CD4-positive, alpha-beta T cell treated with Interferon alpha-2 for 1 hour (primary cell): ENCODE data around the gene UGT3A1.
"Not testable (repeated sequence)": the region's sequence is repeated elsewhere in the genome, so short reads cannot be mapped to it uniquely, and the experiment has no call there.

ENCODE experiments used
- DNase-seq, 2 donors: peaks; one replicate each; pipeline ENCODE4 v3.0.0-alpha.2; 2020 to 2022

The UGT3A1 gene, protein sequence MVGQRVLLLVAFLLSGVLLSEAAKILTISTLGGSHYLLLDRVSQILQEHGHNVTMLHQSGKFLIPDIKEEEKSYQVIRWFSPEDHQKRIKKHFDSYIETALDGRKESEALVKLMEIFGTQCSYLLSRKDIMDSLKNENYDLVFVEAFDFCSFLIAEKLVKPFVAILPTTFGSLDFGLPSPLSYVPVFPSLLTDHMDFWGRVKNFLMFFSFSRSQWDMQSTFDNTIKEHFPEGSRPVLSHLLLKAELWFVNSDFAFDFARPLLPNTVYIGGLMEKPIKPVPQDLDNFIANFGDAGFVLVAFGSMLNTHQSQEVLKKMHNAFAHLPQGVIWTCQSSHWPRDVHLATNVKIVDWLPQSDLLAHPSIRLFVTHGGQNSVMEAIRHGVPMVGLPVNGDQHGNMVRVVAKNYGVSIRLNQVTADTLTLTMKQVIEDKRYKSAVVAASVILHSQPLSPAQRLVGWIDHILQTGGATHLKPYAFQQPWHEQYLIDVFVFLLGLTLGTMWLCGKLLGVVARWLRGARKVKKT

GRCh38 chr5:35990941-35991611 lies at the start of gene UGT3A1:
Gene UGT3A1, minus strand, starts transcription at chr5:35991390. Its CDS starts 150 bp downstream, at chr5:35991240.
- no peak for DNase-seq

GRCh38 chr5:36035696-36036095 lies 44.5 kb upstream of the UGT3A1 start:
- DNase-seq = no peak

DNA sequence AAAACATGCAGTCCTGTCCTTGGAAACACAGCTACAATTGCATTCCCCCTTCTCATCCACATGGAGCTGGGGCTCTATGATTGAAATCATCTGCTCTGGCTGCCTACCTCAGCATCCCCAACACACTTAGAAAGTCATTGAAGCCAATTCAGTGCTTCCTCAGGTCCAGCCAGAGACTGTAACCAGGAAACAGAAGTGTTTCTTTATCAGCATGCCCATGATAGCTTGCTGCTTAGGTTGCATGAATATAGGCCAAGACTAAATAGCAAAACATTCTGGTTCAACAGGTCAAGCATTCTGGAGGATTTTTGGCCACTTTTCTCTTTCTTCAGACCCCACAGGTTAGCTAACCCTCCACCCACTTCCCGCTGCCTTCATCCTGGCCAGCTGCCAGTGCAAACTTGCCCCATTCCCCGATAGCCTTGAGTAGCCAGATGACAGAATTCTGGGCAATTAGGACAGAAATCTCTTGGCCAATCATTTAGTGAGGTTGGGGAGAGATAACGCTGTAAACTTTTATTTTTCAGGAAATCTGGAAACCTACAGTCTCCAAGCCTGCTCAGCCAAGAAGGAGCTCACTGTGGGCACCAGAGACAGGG lies 43.4 kb upstream of the UGT3A1 start:
- DNase-seq = not testable (repeated sequence)

DNA sequence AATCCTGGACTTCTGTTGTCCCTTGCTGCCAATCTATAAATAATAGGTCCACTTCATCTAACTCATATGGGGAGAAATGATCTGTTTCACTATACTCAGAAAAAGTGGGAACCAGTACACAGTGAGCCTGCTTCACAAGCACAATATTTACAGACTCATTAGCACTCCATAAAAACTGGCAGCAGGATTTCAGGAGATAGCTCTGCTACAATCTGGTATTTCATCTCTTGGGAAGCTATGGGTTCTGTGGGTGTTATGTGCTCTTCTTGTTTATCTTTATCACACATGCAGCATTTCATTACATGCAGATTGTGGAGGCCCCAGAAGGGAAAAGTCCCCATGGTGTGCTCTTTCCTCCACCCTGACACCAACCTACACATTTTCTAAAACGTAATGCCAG lies 42.3 kb upstream of the UGT3A1 start:
- no peak for DNase-seq

DNA sequence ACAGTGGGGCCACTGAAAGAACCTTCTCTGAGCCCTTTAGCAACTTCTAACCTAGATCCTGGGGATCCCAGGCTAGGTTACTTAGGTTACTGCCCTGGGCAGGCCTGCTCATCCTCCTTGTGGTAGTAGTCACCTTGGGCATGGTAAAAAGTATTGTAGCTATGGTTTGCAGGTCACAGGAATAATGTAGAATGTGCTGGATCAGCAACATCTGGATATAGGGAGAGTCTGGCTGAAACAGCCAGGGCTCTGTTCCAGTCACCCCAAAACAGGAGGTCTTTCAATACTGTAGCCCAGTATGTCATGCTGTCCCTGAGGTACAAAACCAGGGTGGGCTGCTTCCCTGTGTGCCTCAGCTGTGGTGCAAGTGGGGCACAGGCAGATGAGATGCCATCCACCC lies 41.9 kb upstream of the UGT3A1 start:
- DNase-seq = no peak

DNA sequence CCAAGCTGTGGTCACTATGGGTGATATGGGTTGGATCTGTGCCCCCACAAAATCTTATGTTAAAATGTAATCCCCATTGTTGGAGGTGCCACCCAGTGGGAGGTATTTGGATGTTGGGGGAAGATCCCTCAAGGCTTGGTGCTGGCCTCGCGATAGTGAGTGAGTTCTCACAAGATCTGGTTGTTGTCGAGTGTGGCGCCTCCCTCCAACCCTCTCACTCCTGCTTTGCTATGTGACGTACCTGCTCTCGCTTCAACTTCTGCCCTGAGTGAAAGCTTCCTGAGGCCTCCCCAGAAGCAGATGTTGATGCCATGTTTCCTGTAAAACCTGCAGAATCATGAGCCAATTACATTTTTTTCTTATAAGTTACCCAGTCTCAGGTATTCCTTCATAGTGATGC lies 40.0 kb upstream of the UGT3A1 start:
- no peak for DNase-seq

DNA sequence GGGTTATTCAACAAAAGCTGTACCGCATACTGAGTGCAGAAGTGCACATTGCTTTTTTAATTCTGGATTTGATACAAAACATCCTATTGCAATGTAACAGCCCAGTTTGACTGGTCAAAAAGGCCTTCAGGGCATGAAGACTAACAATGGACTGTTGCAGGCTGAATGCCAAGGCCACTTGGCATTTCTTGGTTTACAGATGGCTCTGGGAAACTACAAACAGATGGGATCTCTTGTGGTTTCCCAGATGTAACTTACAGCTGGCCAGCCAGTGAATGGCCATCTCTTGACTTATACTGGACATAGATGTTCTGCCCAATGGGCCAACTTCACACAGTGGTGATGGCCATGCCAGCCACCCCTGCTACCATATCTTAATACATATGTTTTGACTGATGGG lies 38.7 kb upstream of the UGT3A1 start:
- DNase-seq = no peak

DNA sequence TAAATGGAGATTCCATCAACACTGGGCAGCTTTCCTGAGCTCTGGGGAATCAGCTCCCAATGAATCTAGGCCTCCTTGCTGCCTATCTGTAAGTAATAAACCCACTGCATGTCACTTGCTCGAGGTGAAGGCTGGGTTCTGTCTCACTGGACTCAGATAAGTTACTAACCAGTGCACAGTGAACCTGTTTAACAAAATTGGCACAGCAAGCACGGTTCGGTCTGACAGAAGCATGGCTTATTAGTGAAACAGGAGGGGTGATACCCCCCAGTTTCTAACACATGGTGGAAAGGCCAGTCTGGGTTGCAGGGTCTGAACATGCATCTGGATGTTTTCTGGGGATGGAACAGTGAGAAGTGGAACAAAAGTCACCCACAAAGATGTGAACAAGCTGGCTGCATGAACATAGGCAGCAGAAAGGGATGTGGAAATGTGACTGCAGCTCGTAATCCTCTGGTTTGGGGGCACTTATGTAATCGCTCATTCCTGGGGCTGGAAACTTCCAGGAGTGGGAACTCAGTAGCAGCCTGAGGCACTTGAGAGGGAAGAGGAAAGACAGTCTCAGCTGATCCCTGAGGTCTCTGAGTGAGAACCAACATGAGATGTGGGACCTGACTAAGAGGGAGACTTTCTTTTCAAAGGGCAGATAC lies 37.8 kb upstream of the UGT3A1 start:
- DNase-seq = no peak

GRCh38 chr5:36027711-36028110 lies 36.5 kb upstream of the UGT3A1 start:
- DNase-seq = no peak

- no peak for DNase-seq
Observed at GRCh38 chr5:36026706-36027465, 35.7 kb upstream of the UGT3A1 start.

DNA sequence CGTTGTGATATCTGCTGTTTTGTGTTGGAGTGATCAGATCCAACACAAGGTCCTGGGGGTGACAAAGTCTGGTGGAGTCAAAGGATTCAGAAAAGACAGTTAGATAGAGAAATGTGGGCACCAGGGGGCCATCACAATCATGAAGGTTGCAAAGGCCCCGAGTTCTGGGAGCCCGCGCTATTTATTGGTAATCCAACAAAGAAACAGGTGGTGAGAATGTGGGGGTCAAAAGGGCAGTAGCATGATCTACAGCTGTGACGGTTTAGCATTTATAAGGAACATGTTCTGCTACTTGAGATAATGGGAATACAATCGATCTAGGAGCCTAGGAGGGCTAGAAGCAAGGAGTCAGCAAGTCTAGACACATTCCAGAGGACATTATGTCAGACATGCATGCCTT lies 31.1 kb upstream of the UGT3A1 start:
- not testable (repeated sequence) for DNase-seq

- DNase-seq = not testable (repeated sequence)
Observed at GRCh38 chr5:36019584-36019983, 28.4 kb upstream of the UGT3A1 start.

DNA sequence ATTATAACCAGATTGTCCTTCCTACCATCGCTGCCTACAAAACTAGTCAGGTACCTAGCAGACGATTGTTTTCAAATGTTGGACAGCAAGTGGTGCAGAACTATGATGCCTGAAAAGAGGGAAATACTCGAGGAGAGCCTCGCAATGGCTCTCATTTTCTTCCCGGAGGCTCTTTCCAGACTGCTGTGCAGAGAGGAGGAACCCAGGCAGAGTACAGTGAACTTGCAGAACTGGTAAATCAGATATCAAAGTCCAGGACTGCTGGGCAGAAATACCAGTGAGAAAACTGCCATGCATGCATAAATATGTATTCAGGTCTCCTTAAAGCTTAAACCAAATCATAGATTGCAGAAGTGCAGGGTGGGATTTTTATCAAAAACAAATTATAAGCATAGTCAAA lies 26.4 kb upstream of the UGT3A1 start:
- DNase-seq = no peak

DNA sequence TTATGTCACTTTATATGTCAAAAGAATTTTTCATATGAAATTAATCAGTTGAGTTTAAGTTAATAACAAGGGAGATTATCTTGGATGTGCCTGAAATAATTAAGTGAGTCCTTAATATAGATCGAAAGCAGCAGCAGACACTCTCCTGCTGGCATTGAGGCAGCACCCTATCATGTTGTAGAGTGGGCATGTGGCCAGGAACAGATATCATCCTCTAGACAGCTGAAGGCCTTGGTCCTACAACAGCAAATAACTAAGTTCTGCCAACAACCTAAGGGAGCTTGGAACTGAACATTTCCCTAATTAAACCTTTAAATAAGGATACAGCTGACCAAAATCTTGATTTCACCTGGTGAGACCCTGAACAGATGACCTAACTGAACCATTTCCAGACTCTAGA lies 25.8 kb upstream of the UGT3A1 start:
- DNase-seq = no peak

GRCh38 chr5:36013182-36013581 lies 22.0 kb upstream of the UGT3A1 start:
- DNase-seq = no peak

DNA sequence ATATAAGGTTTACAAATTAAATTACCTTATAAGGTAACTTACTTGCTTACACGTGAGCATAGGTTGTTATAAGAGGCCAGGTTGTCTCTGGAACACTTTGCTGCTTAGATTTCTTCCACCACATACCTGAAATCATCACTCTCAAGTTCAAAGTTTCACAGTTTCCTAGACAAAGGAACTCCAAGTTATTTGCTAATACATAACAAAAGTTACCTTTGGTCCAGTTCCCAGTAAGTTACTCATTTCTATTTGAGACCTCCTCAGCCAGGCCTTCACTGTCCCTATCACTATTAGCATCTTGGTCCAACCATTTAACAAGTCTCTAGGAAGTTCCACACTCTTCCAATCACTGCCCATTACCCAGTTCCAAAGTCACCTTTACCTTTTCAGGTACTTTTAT lies 18.5 kb upstream of the UGT3A1 start:
- DNase-seq = no peak

- no peak for DNase-seq
Observed at GRCh38 chr5:36007366-36007765, 16.2 kb upstream of the UGT3A1 start.

- no peak for DNase-seq
Observed at GRCh38 chr5:36006163-36006562, 15.0 kb upstream of the UGT3A1 start.

DNA sequence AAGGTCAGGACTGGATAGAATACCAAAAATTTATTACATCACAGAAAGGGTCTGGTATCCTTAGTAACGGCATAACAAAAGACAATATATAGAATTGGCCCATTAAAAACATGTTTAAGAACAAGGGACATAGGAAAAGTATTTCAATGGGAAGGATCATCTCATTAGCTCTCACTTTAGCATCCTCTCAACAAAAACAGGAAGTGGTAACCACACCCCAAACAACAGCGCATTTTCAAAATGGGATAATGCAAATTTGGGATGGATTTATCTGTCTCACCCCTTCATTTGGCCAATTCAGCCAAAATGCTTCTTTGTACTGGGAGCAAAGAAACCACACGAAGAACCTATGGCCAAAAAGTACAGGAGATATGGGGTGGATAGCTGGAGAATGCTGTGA lies 9.8 kb upstream of the UGT3A1 start:
- DNase-seq = no peak

- DNase-seq = no peak
Observed at GRCh38 chr5:35999547-35999946, 8.4 kb upstream of the UGT3A1 start.

DNA sequence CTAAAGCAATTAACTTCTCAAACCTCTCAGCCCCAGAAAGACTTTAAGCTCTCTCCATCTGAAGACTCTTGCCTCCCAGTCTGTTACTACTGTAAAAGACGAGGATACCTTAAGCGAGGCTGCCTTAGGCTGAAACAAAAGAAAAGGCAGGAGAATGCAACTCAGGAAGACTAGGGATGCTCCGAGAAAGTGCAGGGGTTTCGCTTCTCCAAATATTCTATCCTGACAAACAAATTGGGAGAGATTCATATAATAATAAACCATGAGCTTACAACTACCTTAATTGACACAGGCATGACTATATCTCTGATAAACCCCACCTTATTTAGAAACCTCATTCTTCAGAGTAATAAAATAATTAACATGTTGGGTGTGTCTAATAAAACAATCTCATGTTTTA lies 4.9 kb upstream of the UGT3A1 start:
- DNase-seq = no peak

- DNase-seq = no peak
Observed at GRCh38 chr5:35990520-35990919, 670 bp downstream of the UGT3A1 start.

DNA sequence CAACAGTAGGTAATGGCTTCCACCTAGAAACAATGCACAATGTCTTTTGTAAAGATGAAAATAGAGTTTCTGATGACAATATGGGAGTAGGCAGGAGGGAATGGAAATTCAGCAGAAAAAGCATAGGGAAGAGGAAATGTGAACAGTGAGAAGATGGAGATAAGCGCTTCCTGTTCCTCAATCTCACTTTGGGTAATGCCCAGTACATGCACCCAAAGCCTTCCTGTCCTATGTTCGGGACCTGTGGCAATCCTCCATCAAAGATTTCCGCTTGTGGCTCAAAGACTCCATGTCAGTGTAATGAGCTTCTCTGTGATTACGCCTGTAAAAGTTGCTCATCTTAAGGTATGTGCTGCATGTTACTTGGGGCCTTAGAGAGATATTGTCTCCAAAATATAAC lies 2.7 kb downstream of the UGT3A1 start:
- no peak for DNase-seq
